ENCODE measurements around the gene CD300A. TPM values are rescaled to one million over a fixed set of nuclear protein-coding genes. Genes with fewer than 3 reads are reported as not detected.
A peak's percentile ranks its signal among the peaks of the same experiment; 100 is the strongest.

CD300A gene
- total RNA-seq, 2 donors from 2014 or later = not detected

DNA sequence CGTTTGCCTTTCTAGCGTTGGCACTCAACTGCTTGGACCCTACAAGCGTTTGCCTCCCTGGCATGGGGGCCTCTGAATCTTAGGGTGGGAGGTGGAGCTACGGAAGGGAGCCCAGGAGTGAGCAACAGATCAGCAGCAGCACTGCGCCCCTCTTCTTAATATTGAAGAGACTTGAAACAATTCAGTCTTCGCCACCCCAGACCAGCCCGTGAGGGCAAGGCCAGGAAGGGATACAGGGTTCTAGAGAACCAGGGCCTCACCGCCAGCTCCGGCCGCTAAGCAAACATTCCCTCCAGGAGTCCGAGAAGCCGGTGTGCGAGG, 36.1 kb upstream of the CD300A start:
- TF ChIP-seq, protein P1, sequence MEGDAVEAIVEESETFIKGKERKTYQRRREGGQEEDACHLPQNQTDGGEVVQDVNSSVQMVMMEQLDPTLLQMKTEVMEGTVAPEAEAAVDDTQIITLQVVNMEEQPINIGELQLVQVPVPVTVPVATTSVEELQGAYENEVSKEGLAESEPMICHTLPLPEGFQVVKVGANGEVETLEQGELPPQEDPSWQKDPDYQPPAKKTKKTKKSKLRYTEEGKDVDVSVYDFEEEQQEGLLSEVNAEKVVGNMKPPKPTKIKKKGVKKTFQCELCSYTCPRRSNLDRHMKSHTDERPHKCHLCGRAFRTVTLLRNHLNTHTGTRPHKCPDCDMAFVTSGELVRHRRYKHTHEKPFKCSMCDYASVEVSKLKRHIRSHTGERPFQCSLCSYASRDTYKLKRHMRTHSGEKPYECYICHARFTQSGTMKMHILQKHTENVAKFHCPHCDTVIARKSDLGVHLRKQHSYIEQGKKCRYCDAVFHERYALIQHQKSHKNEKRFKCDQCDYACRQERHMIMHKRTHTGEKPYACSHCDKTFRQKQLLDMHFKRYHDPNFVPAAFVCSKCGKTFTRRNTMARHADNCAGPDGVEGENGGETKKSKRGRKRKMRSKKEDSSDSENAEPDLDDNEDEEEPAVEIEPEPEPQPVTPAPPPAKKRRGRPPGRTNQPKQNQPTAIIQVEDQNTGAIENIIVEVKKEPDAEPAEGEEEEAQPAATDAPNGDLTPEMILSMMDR (conservative IDR thresholded peaks at IDR 0.05) = no peak
- peak overlapping the region; percentile 42 for H3K27ac ChIP-seq (ENCODE audit: low read depth, low read length)
- peak overlapping the region; percentile 83 for H3K4me3 Mint-ChIP-seq
- no peaks in the 10 kb centered on the region for H3K27me3 ChIP-seq (ENCODE audit: control insufficient read depth, insufficient read depth, low read length, poor library complexity, severe bottlenecking)
- DNase-seq = no peak
- peaks cover 10% of the 10 kb centered on the region for H3K4me1 ChIP-seq (ENCODE audit: control insufficient read depth, insufficient read depth, low read length)
- H3K36me3 ChIP-seq (ENCODE audit: control insufficient read depth, insufficient read depth, low read length) = no peaks in the 10 kb centered on the region
- no peaks in the 10 kb centered on the region for H3K9me3 Mint-ChIP-seq
- no peaks in the 10 kb centered on the region for H3K9me3 ChIP-seq (ENCODE audit: control insufficient read depth, low read length)
- peaks cover 44% of the 10 kb centered on the region for H3K4me1 Mint-ChIP-seq
- peak overlapping the region; percentile 92 for H3K9ac ChIP-seq (ENCODE audit: extremely low read depth, low read length, poor library complexity, severe bottlenecking)
- H3K36me3 Mint-ChIP-seq (ENCODE audit: low read depth) = peaks cover 5% of the 10 kb centered on the region
- H3K27me3 Mint-ChIP-seq (ENCODE audit: insufficient read depth) = peaks cover 48% of the 10 kb centered on the region
- peak overlapping the region; percentile 95 for H3K27ac Mint-ChIP-seq
- WGBS, 2 experiments (ENCODE audit: insufficient coverage in 1 of 2, insufficient read length in 1 of 2) = 10 to 12% methylated on average over 9 to 13 of the region's 13 CpGs
- H3K4me3 ChIP-seq (ENCODE audit: low read length) = peak overlapping the region; percentile 86

DNA sequence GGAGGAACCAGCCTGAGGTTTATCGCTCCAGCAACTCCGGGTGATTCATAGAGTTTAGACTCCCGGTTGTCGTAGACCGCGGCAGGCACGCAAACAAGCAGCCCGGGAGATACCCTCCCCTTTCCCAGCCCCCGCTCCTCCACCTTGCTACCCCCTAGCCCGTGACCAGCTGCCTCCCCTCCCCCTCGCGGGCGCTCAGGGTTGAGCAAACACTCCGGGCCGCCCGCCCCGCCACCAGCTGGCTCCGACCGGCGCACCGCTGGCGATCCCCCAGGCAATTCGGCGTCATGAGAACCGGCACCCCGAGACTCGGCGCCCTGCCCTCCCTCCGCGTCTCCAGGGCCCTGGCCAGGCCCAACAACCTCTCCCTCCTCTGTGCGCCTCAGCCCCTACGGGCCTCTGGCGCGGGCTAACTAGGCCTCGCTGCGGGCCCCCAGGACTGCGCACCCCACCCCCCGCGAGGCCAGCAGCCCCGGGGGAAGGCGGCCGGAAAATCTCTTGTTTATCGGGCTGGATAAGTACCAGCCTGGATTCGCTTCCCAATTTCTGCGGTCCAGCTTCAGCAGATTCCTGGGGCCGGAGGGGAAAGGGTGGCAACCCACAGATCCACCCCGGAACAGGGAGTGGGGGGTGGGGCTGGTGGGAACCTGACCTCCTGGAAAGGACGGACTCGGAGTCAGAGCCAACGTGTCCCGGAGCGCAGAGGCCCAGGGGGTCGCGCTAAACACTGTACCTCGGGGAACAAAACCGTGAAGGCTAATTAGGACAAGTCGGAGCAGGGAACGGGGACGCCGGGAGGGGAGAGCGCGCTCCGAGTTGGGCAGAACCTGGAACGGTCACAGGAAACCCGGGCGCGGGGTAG, 35.5 kb upstream of the CD300A start:
- peak overlapping the region; percentile 74 for H3K27ac ChIP-seq (ENCODE audit: low read depth, low read length)
- peak overlapping the region; percentile 86 for H3K4me3 ChIP-seq (ENCODE audit: low read length)
- Mint-ChIP-seq H3K36me3 (ENCODE audit: low read depth) (peaks cover 5% of the 10 kb centered on the region), H3K4me1 (peaks cover 47% of the 10 kb centered on the region), H3K27me3 (ENCODE audit: insufficient read depth) (peaks cover 49% of the 10 kb centered on the region), H3K4me3 (peak overlapping the region; percentile 83), H3K27ac (peak overlapping the region; percentile 95), H3K9me3 (no peaks in the 10 kb centered on the region)
- DNase-seq = peak; percentile 92
- H3K9me3 ChIP-seq (ENCODE audit: control insufficient read depth, low read length) = no peaks in the 10 kb centered on the region
- H3K9ac ChIP-seq (ENCODE audit: extremely low read depth, low read length, poor library complexity, severe bottlenecking) = peak overlapping the region; percentile 92
- WGBS, 2 experiments (ENCODE audit: insufficient coverage in 1 of 2, insufficient read length in 1 of 2) = 1% methylated on average over 35 to 67 of the region's 67 CpGs
- TF ChIP-seq, protein P1 (conservative IDR thresholded peaks at IDR 0.05) = no peak
- H3K4me1 ChIP-seq (ENCODE audit: control insufficient read depth, insufficient read depth, low read length) = peaks cover 10% of the 10 kb centered on the region
- no peaks in the 10 kb centered on the region for H3K27me3 ChIP-seq (ENCODE audit: control insufficient read depth, insufficient read depth, low read length, poor library complexity, severe bottlenecking)
- no peaks in the 10 kb centered on the region for H3K36me3 ChIP-seq (ENCODE audit: control insufficient read depth, insufficient read depth, low read length)

DNA sequence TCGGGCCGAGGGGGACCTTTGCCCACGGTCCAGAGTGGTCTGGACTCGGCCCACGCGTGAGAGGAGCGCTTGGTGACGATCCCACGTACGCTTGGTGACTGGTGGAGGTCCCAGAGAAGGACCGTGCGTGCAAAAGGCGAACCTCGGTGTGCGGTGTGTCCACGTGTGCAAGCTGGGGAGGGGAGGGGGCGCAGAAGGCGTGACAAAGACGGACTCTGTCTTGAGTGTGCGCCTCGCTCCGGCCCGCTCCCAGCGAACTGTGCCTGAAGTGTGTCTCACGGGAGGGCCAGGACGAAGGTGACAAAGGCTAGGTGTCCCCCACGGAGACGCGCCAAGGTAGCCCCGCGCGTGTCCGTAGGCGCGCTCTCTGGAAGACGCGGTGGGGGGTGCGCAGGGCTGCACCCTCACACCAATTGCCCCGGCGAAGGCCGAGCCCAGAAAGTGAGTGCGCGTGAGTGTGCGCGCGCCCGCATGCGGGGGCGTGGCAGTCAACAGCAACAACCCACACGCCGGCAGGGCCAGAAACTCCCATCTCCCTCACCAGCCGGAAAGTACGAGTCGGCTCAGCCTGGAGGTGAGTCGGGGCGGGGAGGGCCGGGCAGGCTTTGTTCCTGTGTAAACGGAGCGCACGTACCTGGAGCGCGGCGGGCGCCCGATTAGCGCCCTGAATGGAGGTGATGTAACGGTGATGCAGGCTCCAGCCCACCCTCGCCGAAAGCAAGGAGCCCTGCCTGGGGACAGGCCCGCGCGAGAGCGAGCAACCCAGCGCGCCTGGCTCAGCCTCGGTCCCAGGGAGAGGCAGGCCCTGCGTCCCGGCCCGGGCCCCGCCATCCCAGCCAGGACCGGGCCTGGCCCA, 34.6 kb upstream of the CD300A start, which contains the start of gene GPRC5C:
Gene GPRC5C, plus strand, starts transcription at position 521 of the 856 bp plus-strand sequence. CDS start 7,689 bp downstream, outside the sequence.
- Histone ChIP-seq H3K4me3 (ENCODE audit: low read length) (peak within 1 kb of the TSS; percentile 96), H3K9ac (ENCODE audit: extremely low read depth, low read length, poor library complexity, severe bottlenecking) (peak within 1 kb of the TSS; percentile 92), H3K27me3 (ENCODE audit: control insufficient read depth, insufficient read depth, low read length, poor library complexity, severe bottlenecking) (no peaks in the 10 kb centered on the region), H3K27ac (ENCODE audit: low read depth, low read length) (peak within 1 kb of the TSS; percentile 74), H3K36me3 (ENCODE audit: control insufficient read depth, insufficient read depth, low read length) (no peaks in the 10 kb centered on the region), H3K4me1 (ENCODE audit: control insufficient read depth, insufficient read depth, low read length) (peaks cover 10% of the 10 kb centered on the region), H3K9me3 (ENCODE audit: control insufficient read depth, low read length) (no peaks in the 10 kb centered on the region)
- Mint-ChIP-seq H3K4me1 (peaks cover 47% of the 10 kb centered on the region), H3K36me3 (ENCODE audit: low read depth) (peaks cover 5% of the 10 kb centered on the region), H3K27ac (peak within 1 kb of the TSS; percentile 95), H3K27me3 (ENCODE audit: insufficient read depth) (peaks cover 45% of the 10 kb centered on the region), H3K9me3 (no peaks in the 10 kb centered on the region), H3K4me3 (peak within 1 kb of the TSS; percentile 83)
- TF ChIP-seq, protein P1 (conservative IDR thresholded peaks at IDR 0.05) = no peak
- DNase-seq = peak; percentile 97
- WGBS, 2 experiments (ENCODE audit: insufficient coverage in 1 of 2, insufficient read length in 1 of 2) = 0% methylated on average over 35 to 81 of the region's 81 CpGs

Measured in endodermal cell (in vitro differentiated cells).